ENCODE results near the gene ME2.

- no peak for TF ChIP-seq POLR2A (IDR thresholded peaks at IDR 0.05)
- TF ChIP-seq, protein P1, sequence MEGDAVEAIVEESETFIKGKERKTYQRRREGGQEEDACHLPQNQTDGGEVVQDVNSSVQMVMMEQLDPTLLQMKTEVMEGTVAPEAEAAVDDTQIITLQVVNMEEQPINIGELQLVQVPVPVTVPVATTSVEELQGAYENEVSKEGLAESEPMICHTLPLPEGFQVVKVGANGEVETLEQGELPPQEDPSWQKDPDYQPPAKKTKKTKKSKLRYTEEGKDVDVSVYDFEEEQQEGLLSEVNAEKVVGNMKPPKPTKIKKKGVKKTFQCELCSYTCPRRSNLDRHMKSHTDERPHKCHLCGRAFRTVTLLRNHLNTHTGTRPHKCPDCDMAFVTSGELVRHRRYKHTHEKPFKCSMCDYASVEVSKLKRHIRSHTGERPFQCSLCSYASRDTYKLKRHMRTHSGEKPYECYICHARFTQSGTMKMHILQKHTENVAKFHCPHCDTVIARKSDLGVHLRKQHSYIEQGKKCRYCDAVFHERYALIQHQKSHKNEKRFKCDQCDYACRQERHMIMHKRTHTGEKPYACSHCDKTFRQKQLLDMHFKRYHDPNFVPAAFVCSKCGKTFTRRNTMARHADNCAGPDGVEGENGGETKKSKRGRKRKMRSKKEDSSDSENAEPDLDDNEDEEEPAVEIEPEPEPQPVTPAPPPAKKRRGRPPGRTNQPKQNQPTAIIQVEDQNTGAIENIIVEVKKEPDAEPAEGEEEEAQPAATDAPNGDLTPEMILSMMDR (IDR thresholded peaks at IDR 0.05), result no peak
Measured at GRCh38 chr18:50870138-50870845, 8.6 kb upstream of the ME2 start.
